HCT116 (cell line): Measurements from ENCODE around the gene TNFRSF9. TPM values are rescaled to one million over a fixed set of nuclear protein-coding genes. Genes with fewer than 3 reads are reported as not detected.

Experiments
- ATAC-seq: fragments of 200-7000 bp; cut with Tn5 transposase; 2 replicates; pipeline ENCODE4 v1.9.1; 2020; ENCODE audit warnings: mild to moderate bottlenecking, moderate library complexity
- BruUV-seq: library from RNA; stranded (reverse); fragments of 400-500 nt; replicated peaks from 2 replicates; lab custom pipeline; 2021; lab: Mats Ljungman, UMichigan
- CTCF ChIA-PET: fragments of 300-600 bp; sonication (Branson Sonifier 250); formaldehyde crosslinking; loops from one replicate; lab custom pipeline; 2021; ENCODE audit warnings: antibody characterized with exemption; lab: Charles Lee
- POLR2A ChIA-PET: fragments of 300-600, 350-600 bp; sonication (Branson Sonifier 250); formaldehyde crosslinking; loops from one replicate; lab custom pipeline; 2021; ENCODE audit warnings: antibody characterized with exemption; lab: Charles Lee
- RAD21 ChIA-PET, 2 experiments: fragments of 300-600 bp; sonication (Branson Sonifier 250); formaldehyde crosslinking; loops; one replicate each; lab custom pipeline; 2023; ENCODE audit warnings: low total read pairs in 2 of 2; ENCODE audit not compliant: uncharacterized antibody in 2 of 2, unreplicated experiment in 2 of 2, low non-redundant PET in 1 of 2; lab: Charles Lee
- DNase-seq: peaks from one replicate; pipeline ENCODE4 v3.0.0-alpha.2; 2010; ENCODE audit warnings: low read depth, low spot score
- H2AFZ ChIP-seq: fragments of 200-600 bp; shearing (Covaris generic), sonication (generic); 2 replicates; pipeline ENCODE4 v1.6.1; 2017; ENCODE audit warnings: low read depth, mixed run types, mixed read lengths, antibody characterized with exemption, low read length; ENCODE audit not compliant: poor library complexity, severe bottlenecking
- H3K27ac ChIP-seq: 2 replicates; pipeline ENCODE4 v1.5.1; 2012; ENCODE audit warnings: low read depth, low read length
- H3K27me3 ChIP-seq: fragments of 200-600 bp; sonication (generic); 2 replicates; pipeline ENCODE4 v1.6.1; 2016; ENCODE audit warnings: mixed run types, low read length, mixed read lengths; ENCODE audit not compliant: insufficient read depth
- H3K36me3 ChIP-seq, 2 experiments: fragments of 200-500 bp in 1 of 2; fragments of 200-600 bp in 1 of 2; sonication (Bioruptor generic) in 1 of 2; sonication (generic) in 1 of 2; 2 replicates each; pipeline versions ENCODE4 v1.5.1 to v1.6.1; 2014 to 2016; ENCODE audit warnings: low read length in 2 of 2, inconsistent platforms in 1 of 2, mixed read lengths in 1 of 2, mixed run types in 1 of 2; ENCODE audit not compliant: insufficient read depth in 2 of 2, control insufficient read depth in 1 of 2
- H3K4me1 ChIP-seq, 2 experiments: fragments of 200-600 bp in 1 of 2; sonication (generic) in 1 of 2; 2 replicates each; pipeline versions ENCODE4 v1.5.1 to v1.6.1; 2012 to 2017; ENCODE audit warnings: low read length in 2 of 2, inconsistent platforms in 1 of 2, mild to moderate bottlenecking in 1 of 2, mixed read lengths in 1 of 2, mixed run types in 1 of 2, moderate library complexity in 1 of 2; ENCODE audit not compliant: insufficient read depth in 2 of 2, control insufficient read depth in 1 of 2
- H3K4me2 ChIP-seq: fragments of 200-600 bp; sonication (generic); 2 replicates; pipeline ENCODE4 v1.6.1; 2017; ENCODE audit warnings: mixed run types, low read length, mixed read lengths
- H3K4me3 ChIP-seq, 2 experiments: fragments of 200-600 bp in 1 of 2; sonication (generic) in 1 of 2; replicated peaks in 1 of 2; 2 replicates each; pipeline ENCODE4 v1.5.1; 2011 to 2016; ENCODE audit warnings: low read length in 2 of 2, control low read depth in 1 of 2, low read depth in 1 of 2, mild to moderate bottlenecking in 1 of 2, mixed read lengths in 1 of 2, mixed run types in 1 of 2
- H3K79me2 ChIP-seq: fragments of 200-600 bp; sonication (generic); 2 replicates; pipeline ENCODE4 v1.6.1; 2017; ENCODE audit warnings: mild to moderate bottlenecking, mixed run types, low read length, moderate library complexity, mixed read lengths; ENCODE audit not compliant: insufficient read depth
- H3K9ac ChIP-seq: fragments of 200-600 bp; sonication (generic); 2 replicates; pipeline ENCODE4 v1.6.1; 2016; ENCODE audit warnings: low read length, mixed read lengths
- H3K9me2 ChIP-seq: fragments of 200-600 bp; sonication (generic), shearing (Covaris generic); 2 replicates; pipeline ENCODE4 v1.6.1; 2017; ENCODE audit warnings: mixed run types, mild to moderate bottlenecking, moderate library complexity; ENCODE audit not compliant: insufficient read depth
- H3K9me3 ChIP-seq, 2 experiments: fragments of 200-500 bp in 1 of 2; fragments of 200-600 bp in 1 of 2; sonication (Bioruptor generic) in 1 of 2; sonication (generic) in 1 of 2; 2 replicates each; pipeline ENCODE4 v1.6.1; 2014 to 2017; ENCODE audit warnings: low read length in 2 of 2, mixed read lengths in 2 of 2, inconsistent platforms in 1 of 2, low read depth in 1 of 2, mild to moderate bottlenecking in 1 of 2, mixed run types in 1 of 2, moderate library complexity in 1 of 2; ENCODE audit not compliant: control insufficient read depth in 1 of 2, insufficient read depth in 1 of 2
- H4K20me1 ChIP-seq: fragments of 200-600 bp; sonication (generic), shearing (Covaris generic); 2 replicates; pipeline ENCODE4 v1.6.1; 2017; ENCODE audit warnings: mixed run types, mild to moderate bottlenecking, moderate library complexity; ENCODE audit not compliant: insufficient read depth
- RAD21 ChIP-seq: IDR thresholded peaks from 2 replicates; pipeline ENCODE4 v1.6.1; 2012; ENCODE audit warnings: low read depth, mild to moderate bottlenecking
- ZFX ChIP-seq: fragments of 450-650 bp; IDR thresholded peaks from 2 replicates; pipeline ENCODE4 v1.6.1; 2017
- intact Hi-C: fragments of 100-400 bp; cut with micrococcal nuclease; formaldehyde crosslinking; loops from 2 replicates; pipeline ENCODE4 v1.10.0; 2022
- total RNA-seq: library from RNA; stranded (reverse); gene quantifications from one replicate; pipeline ENCODE4 v1.2.1, GENCODE V29; 2021; ENCODE audit not compliant: unreplicated experiment
- TF ChIP-seq, protein P1 (sequence below), 3 experiments: fragments of 200-600 bp in 1 of 3; sonication (generic) in 1 of 3; IDR thresholded peaks in 2 of 3; conservative IDR thresholded peaks in 1 of 3; 2 replicates each; pipeline ENCODE4 v1.5.1; 2012 to 2017; ENCODE audit warnings: low read depth in 2 of 3, low read length in 2 of 3, antibody characterized with exemption in 1 of 3, borderline replicate concordance in 1 of 3, control low read depth in 1 of 3, mild to moderate bottlenecking in 1 of 3, mixed read lengths in 1 of 3, mixed run types in 1 of 3, moderate library complexity in 1 of 3; ENCODE audit not compliant: insufficient read depth in 1 of 3

TNFRSF9 gene
- total RNA-seq, 1 experiment from 2014 or later = 0.20 TPM

DNA sequence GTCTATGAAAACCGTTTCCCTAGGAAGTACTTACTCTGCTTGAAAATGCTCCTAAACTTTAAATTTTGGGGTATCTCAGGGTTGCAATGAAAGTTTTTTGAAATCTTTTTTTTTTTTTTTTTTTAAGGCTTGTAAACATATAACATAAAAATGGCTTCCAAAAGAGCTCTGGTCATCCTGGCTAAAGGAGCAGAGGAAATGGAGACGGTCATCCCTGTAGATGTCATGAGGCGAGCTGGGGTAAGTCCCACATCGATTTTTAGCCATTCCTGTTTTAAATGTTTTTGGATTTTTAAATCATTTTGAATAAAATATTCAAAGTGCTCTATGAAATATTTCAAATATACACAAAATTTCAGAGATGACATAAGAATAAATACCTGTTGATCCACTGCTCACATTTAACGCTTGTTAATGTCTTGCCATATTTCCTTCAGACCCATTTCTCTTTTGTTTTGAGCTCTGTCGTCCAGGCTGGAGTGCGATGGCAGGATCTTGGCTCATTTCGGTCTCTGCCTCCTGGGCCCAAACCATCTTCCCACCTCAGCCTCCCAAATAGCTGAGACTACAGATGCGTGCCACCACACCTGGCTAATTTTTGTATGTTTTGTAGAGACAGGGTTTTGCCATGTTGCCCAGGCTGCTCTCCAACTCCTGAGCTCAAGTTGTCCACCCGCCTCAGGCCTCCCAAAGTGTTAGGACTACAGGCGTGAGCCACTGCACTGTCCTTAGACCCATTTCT, 22.2 kb upstream of the TNFRSF9 start (continued):
- TF ChIP-seq, protein P1, sequence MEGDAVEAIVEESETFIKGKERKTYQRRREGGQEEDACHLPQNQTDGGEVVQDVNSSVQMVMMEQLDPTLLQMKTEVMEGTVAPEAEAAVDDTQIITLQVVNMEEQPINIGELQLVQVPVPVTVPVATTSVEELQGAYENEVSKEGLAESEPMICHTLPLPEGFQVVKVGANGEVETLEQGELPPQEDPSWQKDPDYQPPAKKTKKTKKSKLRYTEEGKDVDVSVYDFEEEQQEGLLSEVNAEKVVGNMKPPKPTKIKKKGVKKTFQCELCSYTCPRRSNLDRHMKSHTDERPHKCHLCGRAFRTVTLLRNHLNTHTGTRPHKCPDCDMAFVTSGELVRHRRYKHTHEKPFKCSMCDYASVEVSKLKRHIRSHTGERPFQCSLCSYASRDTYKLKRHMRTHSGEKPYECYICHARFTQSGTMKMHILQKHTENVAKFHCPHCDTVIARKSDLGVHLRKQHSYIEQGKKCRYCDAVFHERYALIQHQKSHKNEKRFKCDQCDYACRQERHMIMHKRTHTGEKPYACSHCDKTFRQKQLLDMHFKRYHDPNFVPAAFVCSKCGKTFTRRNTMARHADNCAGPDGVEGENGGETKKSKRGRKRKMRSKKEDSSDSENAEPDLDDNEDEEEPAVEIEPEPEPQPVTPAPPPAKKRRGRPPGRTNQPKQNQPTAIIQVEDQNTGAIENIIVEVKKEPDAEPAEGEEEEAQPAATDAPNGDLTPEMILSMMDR (IDR thresholded peaks at IDR 0.05 in 2 of 3, conservative IDR thresholded peaks at IDR 0.05 in 1 of 3; ENCODE audit: borderline replicate concordance in 1 of 3, insufficient read depth in 1 of 3, low read depth in 2 of 3, low read length in 2 of 3) = no peak
- TF ChIP-seq ZFX = no peak

DNA sequence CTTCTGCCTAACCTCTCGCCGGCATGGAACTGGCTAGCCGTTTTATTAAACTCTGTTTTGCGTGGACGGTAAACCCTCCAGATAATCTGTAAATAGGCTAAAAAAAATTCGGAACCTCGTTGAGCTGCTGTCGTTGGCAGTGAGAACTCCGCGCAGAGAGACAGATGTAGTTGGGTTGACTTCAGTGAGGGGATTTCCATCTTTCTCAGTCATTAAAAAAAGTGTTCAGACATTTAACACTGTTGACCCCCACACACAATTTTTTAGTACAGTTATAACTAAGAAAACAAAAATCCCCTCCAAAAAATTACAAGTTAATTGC, 21.3 kb upstream of the TNFRSF9 start:
- no peak for DNase-seq
- Histone ChIP-seq H3K36me3 (peaks cover 30 to 37% of the 10 kb centered on the region in 2 experiments; a peak in 3 of 4 replicates), H3K27ac (peak overlapping the region; percentile 87)
- CTCF ChIA-PET = interaction anchor here (1.1 to 1.2 kb wide), 2 partner anchors 293 to 294 kb away, joined by 3 to 4 read pairs; no protein-coding TSS in a partner anchor
- no TSS peak for BruUV-seq
- peak; percentile 79; the same call in 1 of the 2 replicates for TF ChIP-seq ZFX
- no peak for TF ChIP-seq RAD21
- TF ChIP-seq, all 23 proteins: peak for 1
- Histone ChIP-seq H4K20me1 (peaks cover under 1% of the 10 kb centered on the region; the same call in 1 of the 2 replicates), H3K9ac (peak overlapping the region; percentile 89), H3K9me2 (no peaks in the 10 kb centered on the region), H3K4me2 (peak overlapping the region; percentile 88), H2AFZ (no peak overlapping the region), H3K4me1 (peaks cover 2 to 16% of the 10 kb centered on the region in 2 experiments; a peak in 3 of 4 replicates), H3K4me3 (peak overlapping the region; percentile 69 to 79), H3K27me3 (no peaks in the 10 kb centered on the region), H3K79me2 (peaks cover 67% of the 10 kb centered on the region), H3K9me3 (no peaks in the 10 kb centered on the region)
- no peak for ATAC-seq
- ChIA-PET POLR2A (interaction anchor here (0.6 to 1.4 kb wide), 5 partner anchors 13 to 381 kb away, joined by 3 to 6 read pairs (median 4); no protein-coding TSS in a partner anchor), RAD21 (no interaction called here)
- intact Hi-C loops = loop anchor here (5.0 kb wide), 2 partner anchors 180 to 295 kb away; partner anchors contain the start of gene PER3
